HG03139 (cell line): ENCODE results near the gene DTNB.

ENCODE experiments used
- ATAC-seq: cut with Tn5 transposase; IDR thresholded peaks from one replicate; pipeline ENCODE4 v1.9.1; 2021; ENCODE audit not compliant: unreplicated experiment

DTNB gene

DNA sequence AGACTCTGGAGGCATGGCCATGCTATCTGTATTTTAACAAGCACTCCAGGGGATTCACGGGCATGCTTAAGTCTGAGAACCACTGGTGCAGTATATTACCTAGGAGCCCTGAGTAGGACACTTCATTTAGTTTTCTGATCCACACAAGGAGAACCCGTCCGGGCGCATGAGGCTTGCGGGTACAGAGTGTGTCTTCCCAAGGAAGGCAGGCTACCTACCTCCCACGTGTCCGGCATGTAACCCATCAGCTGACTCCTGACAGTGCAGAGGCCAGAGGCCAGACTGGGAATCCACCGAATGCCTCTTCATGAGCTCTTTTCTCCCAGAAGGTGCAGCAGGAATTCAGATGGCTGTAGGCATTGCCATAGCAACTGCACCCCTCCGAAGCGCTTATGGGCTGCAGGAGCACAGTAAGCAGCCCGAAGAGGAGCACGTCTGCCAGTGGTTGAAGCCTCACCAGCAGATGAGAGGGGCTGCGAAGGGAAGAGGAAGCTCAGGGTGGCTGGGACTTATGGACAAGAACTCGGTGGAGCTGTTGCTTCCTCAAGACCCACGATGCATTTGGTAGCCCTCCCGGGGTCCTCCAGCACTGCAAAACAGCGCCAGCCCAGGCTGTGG is 297.9 kb downstream of the DTNB start:
- no peak for ATAC-seq

GRCh38 chr2:25374827-25375226 is 298.6 kb downstream of the DTNB start:
- no peak for ATAC-seq

DNA sequence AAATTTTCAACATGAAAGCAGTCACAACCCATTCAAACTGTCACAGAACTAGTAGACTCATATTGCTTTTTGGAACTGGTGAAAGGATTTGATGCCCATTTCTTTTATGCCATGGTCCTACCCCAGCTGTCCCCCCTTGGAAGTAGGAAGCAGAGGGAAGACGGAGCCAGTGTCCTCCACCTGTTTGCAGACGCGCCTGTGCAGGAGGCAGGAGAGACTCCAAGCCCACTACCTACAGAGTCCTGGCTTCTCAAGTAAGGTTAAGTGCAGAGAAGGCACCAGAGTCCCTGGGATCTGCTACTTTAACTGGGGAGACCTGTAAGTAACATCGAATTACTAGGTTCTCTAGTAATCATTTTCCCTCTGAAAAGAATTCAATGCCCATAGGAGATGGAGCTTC is 299.0 kb downstream of the DTNB start:
- no peak for ATAC-seq

DNA sequence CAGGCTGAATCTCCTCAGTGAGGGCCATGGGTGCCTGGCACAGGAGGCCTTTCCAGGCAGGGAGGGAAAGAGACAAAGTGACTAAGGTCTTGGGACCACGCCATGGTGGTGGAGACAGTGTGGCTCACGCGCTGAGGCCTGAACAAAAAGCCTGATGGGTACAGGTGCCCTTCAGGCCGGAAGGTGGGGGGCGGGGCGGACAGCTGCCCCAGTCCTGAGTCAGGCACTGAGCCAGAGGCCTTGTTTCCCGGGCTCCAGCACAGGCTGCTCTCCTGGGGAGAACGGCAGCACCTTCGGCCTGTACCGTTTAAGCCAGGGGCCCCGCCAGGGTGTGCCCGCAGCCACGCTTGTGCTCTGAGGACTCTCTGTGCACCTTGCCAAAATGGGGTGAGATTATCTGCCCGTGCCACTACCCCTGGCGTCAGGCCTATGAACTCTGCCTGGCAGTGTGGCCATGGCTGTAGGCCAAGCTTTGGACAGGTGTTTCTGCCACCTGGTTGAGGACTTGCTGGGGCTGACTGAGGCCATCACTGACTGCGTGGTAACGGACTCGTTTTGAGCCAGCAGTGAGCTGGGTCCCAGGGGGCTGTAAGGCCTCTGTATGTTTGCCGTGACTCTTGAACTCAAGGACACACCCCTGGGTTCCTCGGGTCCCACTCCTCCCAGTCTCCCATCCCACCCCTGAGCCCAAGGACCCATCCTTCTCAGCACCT is 300.0 kb downstream of the DTNB start:
- no peak for ATAC-seq

- ATAC-seq: no peak
These were observed 300.7 kb downstream of the DTNB start for GRCh38 chr2:25372405-25373268.

- no peak for ATAC-seq
These were observed 301.8 kb downstream of the DTNB start for GRCh38 chr2:25371253-25372241.

DNA sequence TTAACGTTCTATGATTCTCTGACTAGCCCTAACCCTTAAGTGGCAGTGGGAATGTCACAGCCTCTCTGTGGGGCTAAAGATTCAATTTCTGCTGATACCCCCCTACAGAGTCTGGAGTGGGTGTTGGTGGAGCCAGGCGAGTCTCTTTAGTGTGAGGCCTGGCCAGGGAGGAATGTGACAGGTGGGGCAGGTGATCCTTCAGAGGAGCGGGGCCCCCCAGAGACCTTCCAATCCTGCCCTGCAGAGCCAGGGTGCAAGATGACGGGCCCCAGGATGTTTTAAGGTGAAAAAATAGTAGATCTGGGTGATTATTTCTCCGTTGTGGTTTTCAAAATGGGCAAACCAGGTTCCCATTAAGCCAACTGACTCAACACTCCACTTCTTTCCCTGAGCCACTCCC is 303.5 kb downstream of the DTNB start:
- no peak for ATAC-seq

- no peak for ATAC-seq
These were observed 303.9 kb downstream of the DTNB start for GRCh38 chr2:25369439-25369838.

DNA sequence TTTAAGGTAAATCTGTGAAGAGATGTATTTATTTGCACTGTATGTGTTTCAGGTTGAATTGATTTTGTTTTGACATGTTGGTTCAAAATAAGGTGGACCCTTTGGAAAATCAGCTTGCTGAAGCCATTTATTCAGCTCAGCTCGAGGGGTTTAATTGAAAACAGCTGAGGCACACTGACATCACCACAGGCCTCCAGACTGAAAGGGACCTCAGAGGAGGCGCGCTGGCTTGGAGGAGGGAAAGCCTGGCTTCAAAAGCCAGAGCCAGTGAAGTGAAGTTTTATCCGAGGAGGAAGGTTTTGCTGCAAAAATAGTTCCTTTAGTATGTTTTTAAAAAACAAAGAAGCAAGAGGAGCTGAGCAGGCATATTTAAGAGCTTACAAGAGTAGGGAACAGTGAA is 304.7 kb downstream of the DTNB start:
- no peak for ATAC-seq

- no peak for ATAC-seq
These were observed 306.1 kb downstream of the DTNB start for GRCh38 chr2:25367296-25367695.

GRCh38 chr2:25366629-25367028 is 306.7 kb downstream of the DTNB start:
- ATAC-seq: no peak

DNA sequence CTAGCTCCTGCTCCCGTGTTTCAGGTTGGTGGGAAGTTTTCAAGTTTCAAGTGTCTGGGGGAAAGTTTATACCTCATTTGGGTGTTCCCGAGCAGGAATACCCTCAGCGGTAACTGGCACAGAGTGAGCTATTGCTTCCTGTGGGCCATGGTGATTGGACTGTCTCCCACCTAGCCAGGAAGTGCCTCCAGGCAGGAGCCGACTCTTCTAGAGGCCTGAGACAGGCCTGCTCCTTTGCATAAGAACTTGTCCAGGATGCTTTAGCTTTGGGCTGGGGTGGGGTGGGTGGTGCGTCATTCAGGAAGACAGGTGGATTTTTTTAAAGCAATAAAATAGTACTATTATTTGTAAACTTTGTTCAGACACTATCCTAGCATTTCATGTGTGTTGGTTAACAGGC is 308.1 kb downstream of the DTNB start:
- no peak for ATAC-seq

DNA sequence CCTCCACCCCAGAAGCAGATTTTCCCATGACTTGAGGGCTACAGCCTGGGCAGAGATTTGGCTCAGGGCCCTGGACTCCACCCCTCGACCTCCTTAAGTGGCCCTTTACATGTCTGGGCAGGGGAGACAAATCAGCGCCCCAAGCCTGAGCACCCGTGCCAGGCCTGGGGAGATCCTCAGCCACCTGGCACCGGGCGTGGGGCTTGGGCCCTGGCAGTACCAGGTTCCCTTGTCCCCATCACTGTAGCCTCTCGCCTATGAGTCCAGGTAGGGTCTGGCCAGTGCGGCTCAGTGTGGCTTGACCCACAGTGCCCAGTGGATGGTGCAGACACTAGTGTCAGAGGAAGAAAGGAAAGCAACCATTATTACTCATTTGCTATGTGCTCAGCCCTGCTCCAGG is 309.6 kb downstream of the DTNB start:
- ATAC-seq: no peak

GRCh38 chr2:25362434-25363145 is 310.8 kb downstream of the DTNB start:
- peak; percentile 54 for ATAC-seq

- peak; percentile 79 for ATAC-seq
These were observed 311.3 kb downstream of the DTNB start for GRCh38 chr2:25362049-25362433.

DNA sequence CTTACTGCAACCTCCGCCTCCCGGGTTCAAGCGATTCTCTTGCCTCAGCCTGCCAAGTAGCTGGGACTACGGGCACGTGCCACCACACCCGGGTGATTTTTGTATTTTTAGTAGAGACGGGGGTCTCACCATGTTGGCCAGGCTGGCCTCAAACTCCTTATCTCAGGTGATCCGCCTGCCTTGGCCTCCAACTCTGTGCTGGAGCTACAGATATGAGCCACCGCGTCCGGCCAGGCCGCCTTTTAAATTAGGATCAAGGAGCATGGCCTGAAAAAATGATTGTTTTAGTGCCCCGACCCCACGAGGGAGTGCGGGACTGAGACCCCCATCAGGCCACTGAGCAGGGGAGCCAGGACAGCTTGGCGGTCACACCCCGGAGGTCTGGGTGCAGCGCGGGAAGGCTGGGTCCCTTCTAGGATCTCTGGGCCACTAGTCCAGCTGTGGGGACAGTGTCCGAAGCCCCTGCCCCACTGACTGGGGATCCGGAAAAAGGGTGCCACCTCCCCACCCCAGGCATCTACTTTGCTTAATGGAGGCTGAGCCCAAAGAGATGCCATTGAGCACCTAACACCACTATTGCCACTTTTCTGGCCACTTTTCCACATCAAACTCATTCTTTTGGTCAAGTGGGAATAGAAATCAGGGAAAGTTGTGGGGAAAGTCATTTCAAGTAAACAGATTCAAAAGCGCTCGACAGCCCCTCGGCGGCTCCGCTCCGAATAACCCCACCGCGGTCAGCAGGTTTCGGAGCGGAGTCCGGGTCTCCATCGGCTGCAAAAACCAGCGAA is 311.9 kb downstream of the DTNB start:
- ATAC-seq: no peak

DNA sequence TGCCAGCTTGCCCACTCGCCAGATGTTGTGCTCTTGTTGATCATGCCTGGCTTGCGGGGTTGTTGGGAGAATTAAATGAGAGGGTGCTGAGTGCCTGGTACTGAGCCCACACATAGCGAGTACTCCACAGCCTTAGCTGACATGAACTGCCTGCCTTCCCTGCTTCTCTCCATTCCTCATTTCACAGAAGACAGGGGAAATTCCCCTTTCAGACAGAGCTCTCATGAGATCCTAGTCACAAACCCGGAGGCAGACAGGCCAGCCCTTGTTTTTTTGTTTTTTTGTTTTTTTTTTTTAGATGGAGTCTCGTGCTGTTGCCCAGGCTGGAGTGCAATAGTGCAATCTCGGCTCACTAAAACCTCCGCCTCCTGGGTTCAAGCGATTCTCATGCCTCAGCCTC is 314.5 kb downstream of the DTNB start:
- ATAC-seq: no peak

DNA sequence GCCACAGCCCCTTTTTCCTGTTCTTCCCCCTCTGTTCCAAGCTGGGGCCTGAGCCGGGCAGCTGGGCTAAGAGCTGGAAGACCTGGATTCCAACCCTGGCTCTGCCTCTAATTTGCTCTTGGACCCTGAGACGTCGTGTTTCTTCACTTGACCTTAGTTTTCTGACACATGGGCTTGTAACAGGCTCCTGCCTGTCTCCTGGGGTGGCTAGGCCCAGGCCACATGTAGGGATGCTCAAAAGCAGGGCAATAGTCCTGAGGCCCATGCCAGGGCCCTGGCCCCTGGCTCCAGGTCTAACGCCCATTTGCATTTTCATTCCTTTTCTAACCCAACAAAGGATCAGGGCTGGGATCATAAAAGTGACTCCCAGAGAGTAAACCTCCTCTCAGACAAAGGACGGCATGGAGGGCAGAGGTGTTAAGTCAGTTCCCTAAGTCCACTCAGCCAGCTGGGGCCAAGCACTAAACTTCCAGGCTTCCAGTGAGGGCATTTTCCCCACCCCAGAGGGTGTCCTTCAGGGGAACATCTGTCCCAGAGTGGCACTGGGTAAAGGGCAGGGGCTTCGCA is 315.0 kb downstream of the DTNB start:
- ATAC-seq: no peak

GRCh38 chr2:25356088-25356487 is 317.3 kb downstream of the DTNB start:
- ATAC-seq: no peak
